Measurements from ENCODE around the gene ITPR1.
"Not testable (repeated sequence)": the region's sequence is repeated elsewhere in the genome, so short reads cannot be mapped to it uniquely, and the experiment has no call there.

The ITPR1 gene

GRCh38 chr3:4493014-4493940 lies at the start of gene ITPR1:
Gene ITPR1 (plus strand): TSS chr3:4493348. CDS start chr3:4516492, 23,144 bp downstream.
- DNase-seq (ENCODE audit: low spot score), result peak; percentile 91

- DNase-seq (ENCODE audit: low spot score), result no peak
Observed at GRCh38 chr3:4447295-4447999, 45.7 kb upstream of the ITPR1 start.

DNA sequence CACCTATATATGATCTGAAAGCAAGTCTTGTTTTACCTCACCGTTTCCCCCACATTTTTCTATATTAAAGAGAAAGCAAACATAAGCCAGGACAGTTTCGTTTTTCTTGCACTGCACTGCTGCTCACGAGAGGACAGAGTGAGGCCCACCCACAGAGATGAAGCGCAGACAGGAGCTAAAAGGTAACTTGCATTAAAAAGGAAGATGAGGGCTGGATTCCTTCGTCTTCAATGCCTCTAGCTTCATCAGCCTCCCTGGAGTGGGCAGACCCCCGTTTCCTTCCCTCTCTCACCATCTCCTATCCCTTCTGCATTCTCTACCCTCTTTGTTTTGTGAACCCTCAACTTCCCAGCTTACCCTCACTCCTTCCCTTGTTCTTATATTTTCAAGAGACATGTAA lies 45.0 kb upstream of the ITPR1 start:
- DNase-seq (ENCODE audit: low spot score), result no peak

- no peak for DNase-seq (ENCODE audit: low spot score)
Observed at GRCh38 chr3:4449043-4449805, 43.9 kb upstream of the ITPR1 start.

- no peak for DNase-seq (ENCODE audit: low spot score)
Observed at GRCh38 chr3:4454142-4454541, 39.0 kb upstream of the ITPR1 start.

DNA sequence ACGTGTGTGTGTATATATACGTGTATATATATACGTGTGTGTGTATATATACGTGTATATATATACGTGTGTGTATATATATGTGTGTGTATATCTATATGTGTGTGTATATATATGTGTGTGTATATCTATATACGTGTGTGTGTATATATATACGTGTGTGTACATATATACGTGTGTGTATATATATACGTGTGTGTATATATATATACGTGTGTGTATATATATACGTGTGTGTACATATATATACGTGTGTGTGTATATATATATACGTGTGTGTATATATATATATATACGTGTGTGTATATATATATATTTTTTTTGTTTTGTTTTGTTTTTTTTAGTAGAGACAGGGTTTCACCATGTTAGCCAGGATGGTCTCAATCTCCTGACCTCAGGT lies 36.4 kb upstream of the ITPR1 start:
- DNase-seq (ENCODE audit: low spot score), result not testable (repeated sequence)

- no peak for DNase-seq (ENCODE audit: low spot score)
Observed at GRCh38 chr3:4458961-4459360, 34.2 kb upstream of the ITPR1 start.

DNA sequence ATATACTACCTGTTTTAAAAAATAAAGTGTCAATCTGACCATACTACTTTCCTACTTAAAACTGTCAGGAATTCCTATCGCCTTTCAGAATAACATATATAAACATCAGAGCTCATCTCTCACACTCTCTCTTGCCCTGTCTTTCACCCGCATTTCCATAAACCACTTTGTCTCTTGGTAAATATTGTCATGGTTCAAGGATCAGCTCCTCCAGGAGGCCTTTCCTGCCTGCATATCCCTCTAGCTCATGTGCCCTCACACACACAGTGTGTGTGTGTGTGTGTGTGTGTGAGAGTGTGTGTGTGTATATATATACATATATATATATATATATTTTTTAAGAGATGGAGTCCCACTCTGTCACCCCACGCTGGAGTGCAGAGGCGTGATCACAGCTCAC lies 32.8 kb upstream of the ITPR1 start:
- DNase-seq (ENCODE audit: low spot score), result no peak

DNA sequence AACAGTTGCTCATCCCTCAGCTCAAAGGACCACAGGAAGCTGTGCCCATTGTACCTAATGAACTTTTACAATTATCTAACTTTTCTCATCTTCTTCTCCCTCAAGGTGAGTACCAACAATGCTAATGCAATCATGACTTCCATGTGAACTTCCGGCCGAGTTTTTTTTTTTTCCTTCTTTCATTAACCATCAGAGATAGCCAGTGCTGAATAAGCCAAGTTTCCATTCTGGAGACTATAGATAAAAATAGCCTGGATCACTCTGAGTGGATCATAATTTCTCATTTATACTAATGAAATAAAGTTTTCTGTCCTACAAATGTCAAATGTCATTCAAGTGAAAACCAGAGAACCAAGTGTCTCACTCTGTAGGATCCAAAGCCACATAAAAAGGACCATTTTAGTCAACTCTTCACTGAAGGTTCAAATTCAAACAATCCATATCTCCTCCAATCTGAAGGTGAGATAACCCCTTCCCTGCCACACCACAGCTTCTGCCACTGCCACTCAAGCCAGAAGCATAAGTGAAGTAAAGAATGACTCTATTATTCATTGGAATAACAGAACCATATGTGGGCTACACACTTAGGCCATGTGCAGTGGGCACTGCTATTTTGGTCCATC lies 31.6 kb upstream of the ITPR1 start:
- DNase-seq (ENCODE audit: low spot score), result no peak

DNA sequence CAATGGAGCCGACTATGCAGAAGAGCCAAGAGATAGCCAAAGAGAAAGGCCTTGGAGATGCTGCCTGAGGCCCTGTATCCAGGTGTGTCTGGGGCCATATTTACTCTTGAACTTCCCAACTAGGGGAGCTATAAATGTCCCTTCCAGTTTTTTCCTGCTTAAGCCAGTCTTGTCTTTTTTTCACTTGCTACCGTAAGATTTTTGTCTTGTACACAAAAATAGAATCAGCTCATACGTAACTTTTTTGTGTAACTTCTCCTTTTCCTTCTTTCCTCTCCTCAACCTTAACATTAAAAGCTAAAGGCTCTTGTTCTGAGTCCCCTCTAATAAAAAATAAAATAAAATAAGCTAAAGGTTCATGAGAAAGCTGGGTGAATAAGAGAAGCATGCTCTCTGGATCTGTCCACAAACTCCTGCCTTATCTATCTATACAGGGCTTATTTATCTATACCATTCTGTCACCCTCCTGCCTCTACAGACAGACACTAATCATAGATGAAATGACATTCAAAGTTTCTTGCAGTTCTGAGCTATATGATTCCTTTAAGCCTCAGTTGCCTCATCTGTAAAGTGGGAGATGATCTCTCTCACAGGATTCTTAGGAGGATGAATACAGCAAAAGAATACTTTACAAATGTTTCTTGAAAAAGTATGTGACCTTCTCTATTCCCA lies 30.6 kb upstream of the ITPR1 start:
- DNase-seq (ENCODE audit: low spot score), result no peak

DNA sequence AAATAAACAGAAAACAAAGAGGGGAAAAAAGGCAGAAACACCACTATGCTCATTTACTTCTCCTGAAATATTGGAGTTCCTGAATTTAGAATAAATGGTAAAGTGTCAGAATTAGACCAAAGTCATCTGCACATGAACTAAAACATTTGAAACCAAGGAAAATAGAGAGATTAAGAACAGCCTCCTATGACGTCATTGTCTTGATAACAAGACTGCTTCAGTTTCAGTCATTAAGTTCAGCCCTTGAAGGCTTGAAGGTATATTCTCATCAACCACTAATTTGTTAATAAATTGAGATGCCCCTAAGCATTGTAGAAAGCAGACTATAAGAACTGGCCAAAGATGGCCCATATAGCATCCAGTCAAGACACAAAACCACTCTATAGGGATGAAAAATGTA lies 28.6 kb upstream of the ITPR1 start:
- DNase-seq (ENCODE audit: low spot score), result no peak

DNA sequence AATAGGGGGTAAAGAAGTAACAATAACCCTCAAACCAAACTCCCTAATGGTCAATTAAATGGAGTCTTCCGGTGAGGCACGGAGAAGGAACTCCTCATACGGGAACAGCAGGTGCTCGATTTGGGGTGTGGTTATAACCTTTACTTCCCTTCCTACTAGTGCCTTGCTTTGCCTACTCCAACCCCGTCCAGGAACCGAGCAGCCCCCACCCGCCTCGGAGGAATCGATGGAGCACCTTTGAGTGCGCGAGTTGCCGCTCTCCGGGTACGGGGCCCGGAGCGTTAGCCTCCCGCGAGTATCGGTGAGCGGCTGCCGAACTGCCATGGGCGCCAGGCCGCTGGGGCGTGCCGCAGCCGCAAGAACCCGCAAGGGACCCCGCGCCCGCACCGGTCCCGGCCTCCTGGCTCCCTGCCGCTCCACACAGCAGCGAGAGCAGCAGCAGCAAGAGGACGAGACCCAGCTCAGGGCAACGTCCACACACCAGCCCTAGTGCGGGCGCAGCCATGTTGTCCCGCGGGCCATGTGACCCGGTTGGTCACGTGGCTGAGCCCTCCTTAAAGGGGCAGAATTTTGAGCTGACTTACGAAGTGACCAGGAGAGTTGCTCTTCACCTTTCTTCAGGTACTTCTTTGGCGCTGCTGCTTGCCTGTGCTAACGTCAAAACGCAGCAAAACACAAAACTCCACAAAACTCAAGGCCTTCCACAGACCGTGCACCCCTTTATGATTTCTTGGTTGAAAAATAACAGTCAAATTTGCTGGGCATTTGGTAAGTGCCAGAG lies 26.2 kb upstream of the ITPR1 start, which contains the start of gene SUMF1:
TSS of gene SUMF1 (minus strand) at position 529 of the 781 bp plus-strand sequence. CDS start at position 505, 24 bp downstream.
- DNase-seq (ENCODE audit: low spot score), result peak; percentile 76

DNA sequence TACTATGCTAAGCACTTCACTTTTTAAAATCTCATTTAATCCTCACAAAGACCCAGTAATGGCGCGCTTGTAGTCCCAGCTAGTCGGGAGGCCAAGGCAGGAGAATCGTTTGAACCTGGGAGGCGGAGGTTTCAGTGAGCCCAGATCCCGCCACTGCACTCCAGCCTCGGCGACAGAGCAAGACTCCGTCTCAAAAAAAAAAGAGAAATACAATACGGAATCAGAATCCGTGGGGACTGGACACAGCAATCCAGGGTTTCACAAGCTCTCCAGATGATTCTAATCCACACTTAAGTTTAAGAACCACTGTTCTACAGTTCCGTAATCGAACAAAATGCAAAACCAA lies 25.7 kb upstream of the ITPR1 start:
- no peak for DNase-seq (ENCODE audit: low spot score)

GRCh38 chr3:4471907-4472306 lies 21.2 kb upstream of the ITPR1 start:
- DNase-seq (ENCODE audit: low spot score), result no peak

- no peak for DNase-seq (ENCODE audit: low spot score)
Observed at GRCh38 chr3:4472312-4472711, 20.8 kb upstream of the ITPR1 start.

DNA sequence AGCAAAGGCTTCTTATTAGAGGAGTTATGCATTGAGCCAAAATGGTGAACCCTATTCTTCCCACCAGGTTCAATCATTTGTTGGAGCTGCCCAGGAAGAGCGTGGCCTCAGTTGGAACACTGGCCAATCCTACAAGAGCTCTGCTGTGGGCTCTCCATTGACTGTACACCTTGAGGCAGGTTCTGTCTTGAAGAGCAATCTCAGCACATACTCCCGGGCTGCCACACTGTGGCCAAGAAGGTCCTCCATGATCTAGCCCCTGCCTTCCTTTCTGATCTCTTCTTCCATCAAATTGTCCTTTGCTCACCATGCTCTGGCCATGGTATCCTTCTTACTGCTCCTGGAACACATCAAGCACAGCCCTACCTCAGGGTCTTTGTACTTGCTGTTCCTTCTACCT lies 20.4 kb upstream of the ITPR1 start:
- DNase-seq (ENCODE audit: low spot score), result no peak

DNA sequence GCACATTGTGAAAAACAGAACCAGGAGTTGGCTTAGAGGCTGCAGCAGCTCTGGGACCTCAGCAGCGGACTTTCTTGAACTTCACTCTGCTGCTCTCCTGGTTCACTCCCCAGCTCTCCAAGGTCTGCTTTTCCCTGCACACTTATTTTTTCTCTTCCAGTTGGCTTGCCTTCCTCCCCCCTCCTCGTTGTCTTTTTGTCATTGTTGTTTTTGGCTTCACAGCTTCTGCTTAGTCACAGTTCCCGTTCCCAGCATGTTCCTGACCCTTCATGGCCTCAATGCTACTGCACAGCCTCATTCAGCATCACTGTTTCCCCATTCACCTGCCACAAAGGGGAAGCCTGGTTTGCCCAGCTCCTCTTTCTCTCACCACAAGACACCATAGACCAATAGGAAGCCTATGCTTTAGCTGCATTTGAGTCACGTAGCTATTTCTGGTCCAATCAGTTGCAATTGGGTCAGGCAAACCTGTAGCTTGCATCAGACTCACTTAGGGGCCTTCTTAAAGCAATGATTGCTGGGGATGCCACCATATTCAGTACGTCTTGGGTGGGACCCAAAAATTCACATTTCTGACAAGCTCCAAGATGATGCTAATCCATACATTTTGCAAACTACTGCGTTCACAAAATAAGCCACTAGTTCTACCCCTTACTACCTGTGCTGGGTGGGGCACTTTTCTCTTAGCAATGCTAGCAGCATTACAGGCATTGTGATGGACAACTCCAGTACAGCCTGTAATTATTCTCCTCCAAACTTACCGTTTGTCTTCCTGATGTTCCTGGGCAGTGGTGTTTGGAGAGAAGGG lies 18.3 kb upstream of the ITPR1 start:
- DNase-seq (ENCODE audit: low spot score), result no peak

- DNase-seq (ENCODE audit: low spot score), result no peak
Observed at GRCh38 chr3:4475804-4476203, 17.3 kb upstream of the ITPR1 start.

DNA sequence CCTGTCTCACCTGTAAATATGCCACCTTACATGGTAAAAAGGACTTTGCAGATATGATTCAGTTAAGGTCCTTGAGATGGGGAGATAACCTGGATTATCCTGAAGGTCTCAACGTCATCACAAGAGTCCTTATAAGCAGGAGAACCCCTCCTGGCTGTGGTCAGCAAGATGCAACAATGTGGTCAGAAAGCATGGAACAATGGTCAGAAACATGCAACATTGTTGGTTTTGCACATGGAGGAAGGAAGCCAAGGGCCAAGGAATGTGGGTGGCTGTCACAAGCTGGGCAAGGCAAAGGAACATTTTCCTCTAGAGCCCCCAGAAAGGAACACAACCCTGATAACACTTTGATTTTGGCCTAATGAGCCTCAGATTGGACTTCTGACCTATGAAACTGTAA lies 16.7 kb upstream of the ITPR1 start:
- DNase-seq (ENCODE audit: low spot score), result no peak

DNA sequence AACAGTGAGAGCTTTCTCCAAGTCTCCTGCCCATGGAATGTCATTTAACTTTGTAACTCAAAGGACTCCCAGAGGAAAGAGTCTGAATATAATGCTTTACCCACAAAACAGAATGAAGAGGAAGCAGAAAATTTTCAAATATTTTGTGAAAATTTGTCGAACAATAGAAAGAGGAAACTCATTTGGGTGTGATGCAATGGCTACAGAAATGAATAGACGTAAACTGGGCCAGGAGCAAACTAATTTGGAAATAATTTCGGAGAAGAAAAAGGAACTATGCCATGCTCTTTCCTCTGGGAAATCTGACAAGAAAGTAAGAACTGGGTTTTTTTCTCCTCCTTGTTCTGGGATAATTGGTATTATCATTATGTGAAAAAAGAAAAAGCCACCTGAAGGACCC lies 14.9 kb upstream of the ITPR1 start:
- DNase-seq (ENCODE audit: low spot score), result no peak

Data from COLO829 (cell line).